NCI-H1417 treated with DMSO at 0.1 percent for 48 hours (cell line): Measurements from ENCODE around the gene ZNF384.

Experiments
- DNase-seq: peaks from one replicate; lab custom pipeline; 2025; lab: John Stamatoyannopoulos, UW

The ZNF384 gene

GRCh38 chr12:6653342-6653741, 35.8 kb downstream of the ZNF384 start:
- no peak for DNase-seq

- no peak for DNase-seq
Observed at GRCh38 chr12:6652391-6652790, 36.8 kb downstream of the ZNF384 start.

- no peak for DNase-seq
Observed at GRCh38 chr12:6650832-6651231, 38.3 kb downstream of the ZNF384 start.

- no peak for DNase-seq
Observed at GRCh38 chr12:6647083-6647604, 42.0 kb downstream of the ZNF384 start, which contains the start of gene ACRBP. Gene ACRBP (minus strand): TSS chr12:6647432. CDS start chr12:6647366, 66 bp downstream.

- no peak for DNase-seq
Observed at GRCh38 chr12:6646276-6647082, 42.7 kb downstream of the ZNF384 start.

- DNase-seq, result no peak
Observed at GRCh38 chr12:6644903-6645302, 44.3 kb downstream of the ZNF384 start.

GRCh38 chr12:6644257-6644596, 44.9 kb downstream of the ZNF384 start:
- no peak for DNase-seq

GRCh38 chr12:6643569-6644256, 45.5 kb downstream of the ZNF384 start:
- no peak for DNase-seq

GRCh38 chr12:6641131-6641530, 48.0 kb downstream of the ZNF384 start:
- DNase-seq, result no peak

GRCh38 chr12:6640497-6640896, 48.7 kb downstream of the ZNF384 start:
- no peak for DNase-seq

GRCh38 chr12:6639151-6639801, 49.9 kb downstream of the ZNF384 start:
- no peak for DNase-seq

- DNase-seq, result no peak
Observed at GRCh38 chr12:6638305-6638704, 50.9 kb downstream of the ZNF384 start.

GRCh38 chr12:6635856-6636531, 53.2 kb downstream of the ZNF384 start, which contains the start of gene LPAR5:
Gene LPAR5 (minus strand): TSS chr12:6635959. CDS start chr12:6621248, 14,711 bp downstream.
- DNase-seq, result no peak

- DNase-seq, result no peak
Observed at GRCh38 chr12:6635375-6635855, 53.8 kb downstream of the ZNF384 start.

- DNase-seq, result no peak
Observed at GRCh38 chr12:6632026-6632983, 56.9 kb downstream of the ZNF384 start.

GRCh38 chr12:6631549-6631961, 57.6 kb downstream of the ZNF384 start:
- no peak for DNase-seq

- DNase-seq, result no peak
Observed at GRCh38 chr12:6630736-6631135, 58.4 kb downstream of the ZNF384 start.

- no peak for DNase-seq
Observed at GRCh38 chr12:6627616-6628015, 61.6 kb downstream of the ZNF384 start.

GRCh38 chr12:6626654-6627283, 62.4 kb downstream of the ZNF384 start:
- DNase-seq, result no peak

- no peak for DNase-seq
Observed at GRCh38 chr12:6620885-6621274, 68.3 kb downstream of the ZNF384 start.
